Activated CD4-positive, alpha-beta T cell treated with anti-CD3 and anti-CD28 coated beads for 1 hour (primary cell): ENCODE data around the gene SCP2D1.
A peak's percentile ranks its signal among the peaks of the same experiment; 100 is the strongest.
"Not testable (repeated sequence)": the region's sequence is repeated elsewhere in the genome, so short reads cannot be mapped to it uniquely, and the experiment has no call there.

Source experiments
- DNase-seq: peaks from one replicate; pipeline ENCODE4 v3.0.0-alpha.2; 2020

Gene SCP2D1

DNA sequence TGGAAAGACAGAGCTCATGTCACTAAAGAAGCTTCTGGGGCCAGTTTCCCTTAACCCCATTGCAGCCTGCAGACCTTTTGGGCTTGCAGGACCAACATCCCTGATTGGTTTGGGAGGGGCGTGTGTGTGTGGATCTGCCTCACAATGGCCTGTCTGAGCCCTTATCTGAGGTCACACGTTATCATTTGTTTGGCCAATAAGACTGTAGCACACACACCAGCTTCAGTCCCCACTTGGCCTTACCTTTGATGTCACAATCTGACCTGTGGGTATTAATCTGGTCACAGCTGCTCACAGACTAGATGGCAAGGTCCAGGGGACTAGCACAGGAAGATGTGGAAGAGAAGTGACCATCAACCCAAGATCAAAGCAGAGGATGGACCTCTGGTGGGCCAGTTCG, at the start of gene SCP2D1:
Gene SCP2D1, plus strand, starts transcription at position 301 of the 400 bp plus-strand sequence. Its CDS starts 33 bp downstream, at position 334.
- no peak for DNase-seq

DNA sequence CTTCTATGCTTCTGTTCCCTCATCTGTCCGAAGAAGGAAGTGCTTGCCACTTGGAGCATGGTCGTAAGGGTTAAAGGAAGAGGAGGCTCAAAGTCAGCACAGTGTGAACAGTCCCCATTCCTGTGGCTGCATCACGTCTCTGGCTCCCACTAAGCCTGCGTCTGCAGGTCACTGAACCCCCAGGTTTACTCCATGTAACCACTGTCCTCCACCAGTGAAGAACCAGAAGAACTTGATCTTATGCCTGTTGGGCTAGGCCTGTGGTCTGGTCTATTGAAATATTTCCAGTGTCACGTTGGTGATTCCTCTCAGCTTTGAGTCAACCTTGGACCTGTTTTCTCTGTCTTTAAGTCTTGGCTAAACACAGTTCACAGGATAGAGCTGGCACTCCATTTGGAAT, 45.9 kb upstream of the SCP2D1 start:
- no peak for DNase-seq

DNA sequence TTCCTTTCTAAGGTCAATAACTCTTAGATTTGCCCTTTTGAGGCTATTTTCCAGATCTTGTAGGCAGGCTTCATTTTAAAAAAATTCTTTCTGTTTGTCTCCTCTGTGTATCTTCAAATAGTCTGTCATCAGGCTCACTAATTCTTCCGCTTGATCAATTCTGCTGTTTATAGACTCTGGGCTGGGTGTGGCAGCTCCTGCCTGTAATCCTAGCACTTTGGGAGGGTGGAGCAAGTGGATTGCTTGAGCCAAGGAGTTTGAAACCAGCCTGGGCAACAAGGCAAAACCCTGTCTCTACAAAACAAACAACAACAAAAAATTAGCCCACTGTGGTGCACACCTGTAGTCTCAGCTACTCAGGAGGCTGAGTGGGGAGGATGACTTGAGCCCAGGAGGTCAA, 40.0 kb upstream of the SCP2D1 start:
- no peak for DNase-seq

DNA sequence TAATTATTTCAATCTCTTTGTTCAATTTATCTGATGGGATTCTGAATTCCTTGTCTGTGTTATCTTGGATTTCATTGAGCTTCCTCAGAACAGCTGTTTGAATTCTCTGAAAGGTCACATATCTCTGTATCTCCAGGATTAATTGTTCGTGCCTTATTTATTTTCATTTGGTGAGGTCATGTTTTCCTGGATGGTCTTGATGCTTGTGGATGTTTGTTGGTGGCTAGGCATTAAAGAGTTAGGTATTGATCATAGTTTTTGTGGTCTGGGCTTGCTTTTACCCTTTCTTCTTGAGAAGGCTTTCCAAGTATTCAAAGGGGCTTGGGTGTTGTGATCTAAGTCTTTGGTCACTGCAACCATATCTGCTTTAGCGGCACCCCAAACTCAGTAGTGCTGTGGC, 39.4 kb upstream of the SCP2D1 start:
- no peak for DNase-seq

DNA sequence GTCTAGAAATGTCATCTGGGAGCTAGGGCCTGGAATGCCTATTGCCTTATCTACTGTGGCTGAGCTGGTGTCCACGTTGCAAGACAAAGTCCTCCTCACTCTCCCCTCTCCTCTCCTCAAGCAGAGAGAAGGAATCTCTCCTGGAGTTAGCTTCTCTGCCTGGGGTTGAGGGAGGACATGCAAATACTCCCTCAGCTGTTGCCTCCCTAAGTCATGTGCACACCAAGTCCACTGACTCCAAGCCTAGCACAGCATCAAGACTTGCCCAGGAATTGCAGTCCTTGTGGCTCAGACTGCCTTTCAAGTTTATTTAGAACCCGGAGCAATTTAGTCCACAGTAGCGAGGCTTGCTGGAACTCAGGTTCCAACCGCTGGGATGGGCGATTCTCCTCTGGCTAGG, 38.0 kb upstream of the SCP2D1 start:
- DNase-seq = no peak

DNA sequence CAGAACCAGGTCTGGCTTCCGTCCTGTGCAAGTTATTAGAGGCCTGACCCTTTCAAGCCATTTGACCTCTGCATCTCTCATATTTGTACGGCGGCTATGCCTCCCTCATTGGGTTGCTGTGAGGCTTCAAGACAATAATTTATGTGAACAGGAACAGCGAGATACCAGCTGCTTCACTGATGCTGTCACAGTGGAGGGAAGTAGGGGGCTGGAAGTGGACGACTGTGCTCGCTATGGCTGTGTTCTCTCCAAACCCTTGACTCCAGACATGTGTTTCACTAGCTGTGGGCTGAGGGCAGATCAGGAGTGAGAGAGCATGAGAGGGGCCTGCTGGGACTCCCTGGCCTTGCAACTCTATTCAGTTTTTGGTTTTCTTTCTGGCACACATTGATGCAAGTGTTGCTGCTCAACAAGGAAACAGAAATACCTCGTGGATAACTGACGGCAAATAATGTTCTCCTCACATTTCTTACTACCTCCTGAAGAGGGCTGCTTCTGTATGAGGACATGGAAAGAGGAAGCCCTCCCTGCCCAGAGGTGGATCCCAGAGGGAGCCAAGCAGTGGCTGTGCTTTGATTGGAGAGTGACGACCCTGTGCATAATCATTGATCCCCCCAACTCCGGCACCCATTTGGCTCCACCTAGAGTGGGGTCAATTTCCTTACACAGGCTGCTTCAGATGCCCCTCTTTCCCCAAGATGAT, 34.7 kb upstream of the SCP2D1 start:
- DNase-seq = no peak

DNA sequence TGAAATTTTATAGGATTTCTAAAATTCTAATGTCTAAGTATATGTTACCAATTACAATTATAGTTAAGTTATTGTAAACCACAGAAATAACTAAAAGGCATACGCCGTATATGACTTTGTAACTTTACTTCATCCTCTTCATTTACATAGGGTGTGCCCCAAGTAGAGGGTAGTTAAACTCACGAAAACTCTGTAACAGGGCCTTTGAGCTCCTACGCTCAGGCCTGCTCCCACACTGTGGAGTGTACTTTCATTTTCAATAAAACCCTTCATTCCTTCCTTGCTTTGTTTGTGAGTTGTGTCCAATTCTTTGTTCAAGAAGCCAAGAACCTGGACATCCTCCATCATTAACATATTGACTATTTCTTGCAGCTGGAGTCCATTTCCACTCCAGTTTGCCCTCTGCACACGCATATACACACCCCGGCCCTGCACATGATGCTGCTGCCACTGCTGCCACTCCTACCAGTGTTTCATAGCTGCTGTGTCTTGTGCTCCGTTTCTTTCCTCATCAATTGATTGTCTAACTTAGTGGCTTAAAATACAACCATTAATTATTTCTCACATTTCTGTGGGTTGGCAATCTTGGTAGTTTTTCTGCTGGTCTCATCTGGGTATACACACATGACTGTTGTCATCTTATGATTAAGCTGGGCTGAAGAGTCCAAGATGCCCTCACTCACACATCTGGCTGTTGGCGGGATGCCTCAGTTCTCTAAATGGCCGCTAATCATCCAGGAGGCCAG, 33.0 kb upstream of the SCP2D1 start:
- DNase-seq = no peak

DNA sequence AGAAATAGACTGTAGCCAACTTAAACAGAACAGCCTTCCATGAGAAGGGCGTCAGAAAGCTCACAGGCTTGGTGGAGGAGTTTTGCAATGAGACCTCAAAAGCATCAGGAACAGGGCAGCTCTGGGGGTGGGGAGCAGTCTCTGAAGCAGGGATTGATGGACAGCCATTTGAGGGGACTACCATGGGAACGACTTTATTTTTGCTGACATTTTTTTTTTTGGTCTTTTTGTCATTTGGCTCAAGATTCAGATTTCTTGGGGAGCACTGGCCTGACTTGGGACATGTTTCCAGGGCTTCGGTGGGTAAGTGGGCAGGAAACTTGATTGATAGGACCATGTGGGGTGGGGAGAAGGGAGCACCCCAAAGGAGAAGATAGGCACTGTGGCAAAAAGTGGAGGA, 32.1 kb upstream of the SCP2D1 start:
- no peak for DNase-seq

DNA sequence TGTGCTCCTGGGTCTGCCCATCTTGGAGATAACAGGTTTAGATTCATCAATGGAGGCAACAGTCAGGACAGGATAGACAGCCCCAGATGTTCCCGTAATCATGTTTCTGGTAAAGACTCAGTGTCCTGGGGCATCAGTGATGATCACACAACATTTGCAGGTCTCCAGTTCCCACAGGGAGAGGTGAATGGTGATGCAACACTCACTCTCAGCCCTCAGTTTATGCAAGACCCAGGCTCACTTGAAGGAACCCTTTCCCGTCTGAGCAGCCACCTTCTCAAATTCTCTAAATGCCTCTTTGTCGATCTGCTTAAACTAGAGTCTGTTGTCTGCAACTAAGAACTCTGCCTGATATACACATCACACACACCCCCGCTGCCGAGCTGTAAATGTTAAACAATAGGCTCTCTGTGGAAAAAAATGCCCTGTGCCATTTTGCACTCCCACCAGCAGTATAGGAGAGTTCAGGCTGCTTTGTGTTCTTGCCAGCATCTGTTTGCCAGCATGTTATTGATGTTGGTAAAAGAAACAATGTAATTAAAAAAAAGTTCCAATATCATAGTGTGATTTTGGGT, 30.1 kb upstream of the SCP2D1 start:
- DNase-seq = no peak

DNA sequence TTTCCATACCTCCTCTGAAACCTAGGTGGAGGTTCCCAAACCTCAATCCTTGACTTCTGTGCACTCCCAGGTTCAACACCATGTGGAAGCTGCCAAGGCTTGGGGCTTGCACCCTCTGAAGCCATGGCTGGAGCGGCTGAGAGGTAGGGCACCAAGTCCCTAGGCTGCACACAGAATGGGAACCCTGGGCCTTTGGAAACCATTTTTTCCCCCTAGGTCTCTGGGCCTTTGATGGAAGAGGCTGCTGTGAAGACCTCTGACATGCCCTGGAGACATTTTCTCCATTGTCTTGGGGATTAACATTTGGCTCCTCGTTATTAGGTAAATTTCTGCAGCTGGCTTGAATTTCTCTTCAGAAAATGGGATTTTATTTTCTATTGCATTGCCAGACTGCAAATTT, 26.5 kb upstream of the SCP2D1 start:
- DNase-seq = not testable (repeated sequence)

DNA sequence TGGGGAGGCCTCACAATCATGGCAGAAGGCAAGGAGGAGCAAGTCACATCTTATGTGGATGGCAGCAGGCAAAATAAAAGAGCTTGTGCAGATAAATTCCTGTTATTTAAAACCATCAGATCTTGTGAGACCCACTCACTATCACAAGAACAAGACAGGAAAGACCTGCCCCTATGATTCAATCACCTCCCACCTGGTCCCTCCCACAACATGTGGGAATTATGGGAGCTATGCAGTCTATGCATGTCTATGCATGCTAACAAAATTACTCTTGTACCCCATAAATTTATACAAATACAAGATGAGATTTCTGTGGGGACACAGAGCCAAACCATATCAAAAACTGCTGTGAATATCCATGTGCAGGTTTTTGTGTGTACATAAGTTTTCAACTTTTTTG, 25.6 kb upstream of the SCP2D1 start:
- DNase-seq = no peak

DNA sequence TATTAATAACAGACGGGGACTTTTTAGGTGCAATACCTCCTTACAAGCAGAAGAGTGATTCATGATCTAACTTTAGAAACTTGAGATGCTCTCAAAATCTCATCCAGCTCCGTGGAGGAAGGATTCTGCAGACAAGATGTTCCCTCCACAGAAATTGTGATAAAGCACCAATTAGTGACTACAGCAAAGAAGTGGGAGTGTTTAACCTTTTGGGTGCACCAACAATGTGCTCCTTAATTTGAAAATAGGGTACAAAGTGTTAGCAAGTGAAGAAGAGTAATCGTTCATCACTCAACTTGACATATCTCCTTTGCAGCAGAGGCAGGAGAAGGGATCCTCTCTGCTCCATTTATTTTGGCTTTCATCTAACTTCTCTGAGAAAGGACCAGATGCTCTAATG, 22.8 kb upstream of the SCP2D1 start:
- no peak for DNase-seq

DNA sequence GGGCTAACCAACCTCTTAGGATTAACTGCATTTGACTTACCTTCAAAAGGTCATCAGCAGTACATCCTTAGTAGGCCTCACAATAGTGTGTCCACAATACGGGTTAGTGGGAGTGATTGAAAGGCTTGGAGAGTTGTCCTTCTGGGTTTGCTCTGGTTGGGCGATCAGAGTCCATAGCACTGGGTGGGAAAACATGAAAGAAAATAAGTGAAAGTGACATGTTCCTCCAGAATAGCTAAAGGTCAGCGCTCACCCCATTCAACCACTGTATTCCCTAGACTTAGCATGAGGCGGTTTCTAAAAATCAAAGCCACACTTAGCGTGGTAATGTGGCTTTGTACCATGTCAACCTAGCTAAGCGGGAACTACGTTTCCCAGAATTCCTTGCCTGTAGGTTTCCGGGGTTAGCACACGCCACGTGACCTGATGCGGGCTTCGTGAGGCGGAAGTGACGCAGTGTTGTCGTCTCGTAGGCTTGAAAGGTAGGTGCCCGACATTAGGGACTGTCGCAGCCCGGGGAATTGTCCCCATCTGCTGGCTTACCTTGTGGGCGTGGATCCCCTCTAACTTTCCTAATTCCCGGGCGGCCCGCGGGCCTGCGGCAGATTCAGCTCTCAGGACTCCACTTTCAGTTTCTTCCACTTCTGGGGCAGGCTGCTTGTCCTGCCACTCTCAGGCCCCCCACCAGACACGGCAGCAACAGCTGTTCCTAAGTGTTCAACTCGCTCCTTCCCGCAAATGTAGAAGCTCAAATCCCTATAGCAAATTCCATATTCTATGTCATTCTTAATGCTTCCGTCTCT, 19.8 kb upstream of the SCP2D1 start:
- DNase-seq = peak; percentile 76

DNA sequence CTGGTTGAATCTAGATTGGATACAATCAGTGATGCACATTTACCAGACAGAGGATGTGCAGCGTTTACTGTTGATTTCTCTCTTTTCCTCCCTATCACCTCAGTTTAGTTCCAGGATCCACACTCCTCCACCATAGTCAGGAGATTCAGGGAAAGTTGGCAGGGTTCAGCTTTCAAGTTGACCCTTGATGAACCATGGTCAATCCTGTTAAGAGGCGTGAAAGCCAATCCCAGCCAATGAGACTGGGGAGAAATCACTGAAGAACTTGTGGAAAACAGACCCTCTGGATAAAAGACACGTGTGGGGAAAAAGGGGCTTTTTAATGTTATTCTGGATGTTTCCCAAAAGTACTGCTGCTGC, 19.2 kb upstream of the SCP2D1 start:
- no peak for DNase-seq

DNA sequence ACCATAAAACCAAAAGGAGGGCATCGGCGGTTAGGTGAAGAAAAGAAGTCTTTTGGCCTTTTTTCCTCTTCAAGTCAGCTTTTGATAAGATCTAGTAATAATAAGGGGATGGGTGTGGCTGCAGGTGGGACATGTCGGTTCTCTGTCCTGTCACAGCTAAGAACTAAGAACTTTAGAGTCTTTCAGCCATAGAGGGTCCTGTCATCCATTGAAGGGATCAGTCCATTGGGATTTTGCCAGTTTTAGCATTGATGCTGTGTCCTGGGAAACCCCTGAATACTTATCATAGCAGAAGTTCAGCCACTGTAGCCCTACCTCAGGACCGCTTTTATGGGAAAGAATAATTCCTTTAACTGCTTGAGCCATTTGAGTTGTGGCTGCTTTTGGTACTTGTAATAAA, 18.2 kb upstream of the SCP2D1 start:
- no peak for DNase-seq

DNA sequence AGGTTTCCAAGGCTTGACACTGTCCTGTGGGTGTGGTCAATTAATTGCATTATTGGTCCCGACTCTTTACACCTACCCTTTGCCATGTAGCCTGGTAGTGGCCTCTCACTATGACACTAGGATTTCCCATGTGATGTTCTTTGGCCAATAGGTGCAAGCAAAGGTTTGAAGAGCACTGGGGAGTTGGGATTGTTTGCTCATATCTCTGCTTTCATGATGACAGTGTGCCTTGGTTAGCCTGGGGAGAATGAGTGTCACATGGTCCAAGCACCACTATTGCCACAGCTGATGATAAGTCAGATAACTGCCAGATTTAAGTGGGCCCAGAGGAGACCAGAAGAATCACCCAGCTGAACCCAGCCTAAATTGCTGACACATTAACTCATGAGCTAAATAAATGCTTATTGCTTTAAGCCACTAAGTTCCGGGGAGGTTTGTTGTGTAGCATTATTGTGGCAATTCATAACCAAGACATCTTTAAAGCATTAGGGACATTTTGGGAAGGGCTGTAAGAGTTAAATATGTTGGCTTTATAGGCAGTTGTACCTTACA, 17.2 kb upstream of the SCP2D1 start:
- DNase-seq = no peak

DNA sequence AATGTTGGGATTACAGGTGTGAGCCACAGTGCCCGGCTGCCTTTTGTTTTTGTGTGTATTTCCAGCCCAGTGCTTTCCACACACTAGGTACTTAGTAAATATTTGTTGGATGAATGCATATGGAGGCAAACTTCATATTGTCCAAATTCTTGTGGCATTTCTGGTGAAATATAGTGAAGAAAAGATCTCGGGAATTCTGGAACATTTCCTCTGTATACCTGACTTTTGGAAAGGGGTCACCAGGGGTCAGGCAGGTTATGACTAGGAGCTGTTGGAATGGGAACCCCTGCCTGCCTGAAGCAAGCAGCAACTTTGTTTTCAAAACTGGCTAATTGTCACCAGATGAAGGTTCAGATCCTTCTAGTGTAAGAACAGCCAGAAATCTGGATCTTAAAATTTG, 12.1 kb upstream of the SCP2D1 start:
- DNase-seq = no peak

DNA sequence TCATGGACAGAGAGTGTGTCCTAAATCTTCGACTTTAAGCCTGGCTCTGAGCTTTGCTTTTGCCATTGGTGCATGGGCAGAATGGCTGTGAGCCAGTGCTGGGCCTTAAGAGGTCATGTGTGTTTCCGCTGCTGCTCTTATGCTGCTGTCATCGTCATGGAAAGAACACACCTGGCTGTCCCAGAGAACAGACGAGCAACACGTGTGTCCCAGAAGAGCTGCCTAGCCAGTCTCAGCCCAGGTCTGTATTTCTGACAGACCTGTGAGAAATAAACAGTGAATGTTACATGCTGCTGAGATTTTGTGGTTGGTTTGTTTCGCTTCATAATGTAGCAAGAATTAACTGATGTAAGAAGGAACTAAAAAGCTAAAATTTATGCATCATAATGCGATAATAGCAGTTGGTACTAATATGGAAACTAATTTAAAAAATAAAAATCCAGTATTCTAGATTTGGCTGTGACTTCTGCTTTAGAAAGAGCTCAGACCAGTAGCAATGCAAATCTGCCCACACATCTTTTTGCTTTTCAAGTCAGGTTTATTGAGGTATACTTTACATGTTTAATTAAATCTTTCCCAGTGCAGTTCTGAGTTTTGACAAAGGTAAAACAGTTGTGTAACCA, 11.5 kb upstream of the SCP2D1 start:
- DNase-seq = no peak

DNA sequence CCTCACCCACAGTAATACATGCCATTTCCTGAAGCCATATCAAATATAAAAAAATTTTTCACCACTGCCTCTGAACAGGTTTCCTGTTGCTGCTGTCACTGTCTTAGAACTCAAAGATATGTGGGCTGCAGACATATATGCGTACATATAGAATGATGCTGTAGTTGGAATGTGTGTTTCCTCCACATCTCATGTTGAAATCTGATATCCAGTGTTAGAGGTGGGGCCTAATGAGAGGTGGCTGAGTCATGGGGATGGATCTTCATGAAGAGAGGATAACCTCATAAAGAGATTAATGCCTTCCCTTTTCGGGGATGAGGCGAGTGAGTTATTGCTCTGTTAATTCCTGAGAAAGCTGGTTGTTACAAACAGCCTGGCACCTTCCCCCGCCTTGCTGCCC, 7.7 kb upstream of the SCP2D1 start:
- DNase-seq = no peak

DNA sequence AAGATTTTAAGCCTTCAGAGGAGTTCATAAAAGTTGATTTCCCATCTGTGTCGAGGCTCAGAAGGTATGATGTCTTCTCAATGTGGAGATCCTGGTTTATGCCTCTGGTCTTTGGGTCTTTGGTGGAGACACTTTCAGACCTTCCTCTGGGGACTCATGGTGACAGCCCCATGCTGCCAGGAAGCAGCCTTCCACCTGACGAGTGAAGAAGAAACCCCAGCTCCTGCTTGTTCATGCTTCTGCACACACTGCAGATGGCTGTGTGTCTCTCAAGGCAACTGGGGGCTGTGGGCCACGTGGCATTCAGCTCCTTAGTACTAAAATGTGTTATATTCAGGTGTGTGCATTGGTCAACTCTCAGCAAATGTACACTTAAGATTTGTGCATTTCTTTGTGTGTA, 4.9 kb upstream of the SCP2D1 start:
- no peak for DNase-seq

DNA sequence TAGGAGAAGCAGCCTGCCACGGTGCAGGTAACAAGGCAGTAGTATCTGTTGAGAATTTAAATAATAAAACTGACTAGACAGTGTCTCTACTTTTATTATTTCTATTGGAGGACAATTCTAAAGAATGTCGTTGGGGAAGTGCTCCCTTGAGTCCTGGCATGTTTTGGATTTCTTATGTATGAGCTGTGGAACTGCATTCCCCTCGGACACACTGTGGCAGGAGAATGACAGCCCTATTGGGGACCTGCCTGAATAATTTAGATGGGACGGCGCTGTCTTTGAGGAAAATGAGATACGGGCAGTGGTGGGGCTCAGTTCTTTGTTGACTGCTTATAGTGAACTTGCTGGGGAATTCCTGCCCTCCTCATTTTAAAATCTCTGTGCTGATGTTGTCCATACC, 2.4 kb upstream of the SCP2D1 start:
- DNase-seq = no peak

DNA sequence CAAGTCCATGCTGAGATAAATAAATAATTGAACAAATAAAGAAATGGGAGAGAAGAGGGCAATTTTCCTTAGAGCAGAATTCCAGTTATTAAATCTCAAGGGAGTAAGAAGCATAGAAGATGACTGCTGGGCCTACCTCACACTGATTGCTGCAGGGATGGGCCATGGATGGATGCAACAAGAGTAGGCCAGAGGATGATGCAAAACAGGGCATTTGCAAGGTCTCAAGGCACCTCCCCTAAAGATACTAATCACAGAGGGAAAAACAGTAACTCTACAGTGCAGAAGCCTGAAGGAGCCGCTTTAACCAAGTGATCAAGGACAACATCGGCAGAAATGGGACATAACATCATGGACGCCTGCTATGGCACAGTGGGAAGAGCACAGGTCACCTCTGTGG, 1.7 kb upstream of the SCP2D1 start:
- DNase-seq = no peak
